ENCODE measurements around the gene FAM47A.

Gene FAM47A

DNA sequence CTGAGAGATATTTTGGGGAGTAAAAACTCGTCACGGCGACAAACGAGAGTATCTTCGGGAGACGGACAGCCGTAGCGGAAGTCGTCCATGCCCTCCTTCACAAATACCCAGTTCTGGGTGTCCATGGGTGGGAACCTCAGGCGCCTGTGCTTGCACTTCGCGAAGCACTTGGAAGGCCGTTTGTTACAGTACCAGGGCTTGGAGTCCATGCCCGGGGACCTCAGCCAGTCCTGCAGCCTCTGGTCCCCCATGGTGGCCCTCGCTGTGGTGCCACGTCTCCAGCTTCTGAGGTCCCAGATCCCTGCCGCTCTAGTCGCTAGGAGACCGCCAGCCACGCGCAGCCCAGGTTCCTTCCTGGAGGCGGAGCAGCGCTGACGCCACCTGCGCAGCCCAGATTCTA is at the start of gene FAM47A:
Gene FAM47A (minus strand): TSS at position 287 of the 400 bp plus-strand sequence. CDS start 36 bp downstream, at position 251.
- no peak for DNase-seq

- DNase-seq, result no peak
Measured at GRCh38 chrX:34147345-34147744, 15.2 kb upstream of the FAM47A start.

DNA sequence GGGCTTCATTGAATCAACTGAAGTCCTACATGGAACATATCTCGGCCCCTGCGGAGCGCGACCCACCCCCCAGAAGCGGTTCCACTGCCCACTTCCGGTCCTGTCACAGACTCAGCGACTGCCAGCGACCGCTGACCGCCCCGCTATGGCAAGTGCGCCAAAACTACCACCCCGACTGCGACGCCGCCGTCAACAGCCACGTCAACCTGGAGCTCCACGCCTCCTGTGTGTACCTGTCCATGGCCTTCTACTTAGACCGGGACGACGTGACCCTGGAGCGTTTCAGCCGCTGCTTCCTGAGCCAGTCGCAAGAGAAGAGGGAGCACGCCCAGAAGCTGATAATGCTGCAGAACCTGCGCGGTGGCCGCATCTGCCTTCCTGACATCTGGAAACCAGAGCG is 14.8 kb upstream of the FAM47A start:
- no peak for DNase-seq

DNA sequence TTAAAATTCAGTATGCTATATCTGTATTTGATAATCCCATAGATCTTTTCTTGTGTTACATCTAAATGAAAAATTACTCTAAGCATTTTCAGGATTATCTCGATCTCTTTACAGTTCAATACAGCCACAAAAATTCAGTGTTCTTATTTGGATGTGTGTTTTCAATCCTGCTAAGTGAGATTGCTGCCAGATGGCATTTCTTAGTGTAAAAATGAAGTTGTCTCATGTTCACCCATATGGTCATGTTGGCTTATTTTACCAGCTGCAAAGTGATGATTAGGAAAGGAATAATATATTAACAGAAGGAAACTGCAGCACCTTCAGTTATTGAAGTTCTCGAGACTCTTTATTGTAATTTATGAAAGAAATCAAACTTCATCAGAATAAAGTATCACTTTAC is 12.1 kb upstream of the FAM47A start:
- no peak for DNase-seq

DNA sequence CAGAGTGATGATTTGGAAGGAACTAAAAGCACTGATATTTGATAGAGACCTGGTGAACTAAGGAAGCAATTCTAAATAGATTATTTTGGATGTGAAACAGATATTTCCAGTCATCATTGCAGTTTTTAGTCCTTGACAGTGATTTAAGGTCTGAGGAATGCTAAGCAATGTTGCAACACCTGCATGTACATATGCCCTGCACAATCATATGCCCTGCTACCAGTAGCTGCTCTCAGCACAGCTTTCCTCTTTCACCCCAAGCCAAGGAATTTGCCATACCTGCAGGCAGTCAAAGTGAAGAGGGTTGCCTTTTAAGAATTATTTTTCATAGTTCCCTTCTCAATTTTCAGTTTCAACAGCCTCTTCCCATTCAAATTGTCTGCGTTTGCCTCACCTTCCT is 8.7 kb upstream of the FAM47A start:
- DNase-seq, result no peak

DNA sequence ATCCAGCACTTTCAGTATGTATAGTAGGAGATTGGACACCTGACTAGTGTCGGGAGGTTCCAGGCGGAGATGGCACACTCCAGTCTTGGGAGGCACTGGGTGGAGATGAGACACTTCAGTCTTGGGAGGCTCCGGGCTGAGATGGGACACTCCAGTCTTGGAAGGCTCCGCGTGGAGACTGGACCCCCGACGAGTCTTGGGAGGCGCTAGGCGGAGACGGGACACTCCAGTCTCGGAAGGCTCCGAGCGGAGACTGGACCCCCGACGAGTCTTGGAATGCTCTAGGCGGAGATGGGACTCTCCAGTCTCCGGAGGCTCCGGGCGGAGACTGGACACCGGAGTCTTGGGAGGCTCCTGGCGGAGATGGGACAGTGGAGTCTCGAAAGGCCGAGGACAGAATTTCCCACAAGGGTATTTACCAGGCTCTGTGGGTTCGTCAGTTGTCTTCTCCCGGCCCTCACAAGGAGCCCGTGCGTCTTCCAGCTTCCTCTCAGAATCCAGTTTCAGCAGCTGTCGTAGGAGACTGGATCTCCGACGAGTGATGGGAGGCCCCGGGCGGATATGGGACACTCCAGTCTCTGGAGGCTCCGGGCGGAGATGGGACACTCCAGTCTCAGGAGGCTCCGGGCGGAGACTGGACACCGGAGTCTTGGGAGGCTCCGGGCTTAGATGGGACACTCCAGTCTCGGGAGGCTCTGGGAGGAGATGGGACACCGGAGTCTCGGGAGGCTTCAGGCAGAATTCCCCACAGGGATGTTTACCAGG is 952 bp downstream of the FAM47A start:
- no peak for DNase-seq

DNA sequence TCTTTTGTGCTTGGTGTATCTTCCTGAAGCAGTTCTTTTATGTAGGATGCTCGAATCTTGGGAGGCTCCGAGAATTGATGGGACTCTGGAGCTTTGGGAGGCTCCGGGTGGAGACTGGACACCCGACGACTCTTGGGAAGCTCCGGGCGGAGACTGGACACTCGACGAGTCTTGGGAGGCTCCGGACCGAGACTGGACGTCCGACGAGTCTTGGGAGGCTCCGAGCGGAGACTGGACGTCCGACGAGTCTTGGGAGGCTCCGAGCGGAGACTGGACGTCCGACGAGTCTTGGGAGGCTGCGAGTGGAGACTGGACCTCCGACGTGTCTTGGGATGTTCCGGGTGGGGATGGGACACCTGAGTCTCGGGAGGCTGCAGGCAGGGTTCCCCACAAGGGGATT is 1.6 kb downstream of the FAM47A start:
- DNase-seq, result no peak

- no peak for DNase-seq
Measured at GRCh38 chrX:34126011-34126410, 6.1 kb downstream of the FAM47A start.

- no peak for DNase-seq
Measured at GRCh38 chrX:34119122-34119521, 13.0 kb downstream of the FAM47A start.

GRCh38 chrX:34112459-34112858 is 19.7 kb downstream of the FAM47A start:
- no peak for DNase-seq
